H1 (cell line): ENCODE measurements around the gene BPIFB4. TPM values are rescaled to one million over a fixed set of nuclear protein-coding genes. Genes with fewer than 3 reads are reported as not detected.

Experiments used
- CHD7 ChIP-seq: fragments of 300-600 bp; sonication (generic); IDR thresholded peaks from 2 replicates; pipeline ENCODE4 v1.7.1; 2012; ENCODE audit warnings: low read length, moderate library complexity, mild to moderate bottlenecking, inconsistent platforms; ENCODE audit not compliant: insufficient replicate concordance
- JUND ChIP-seq: IDR thresholded peaks from 2 replicates; pipeline ENCODE4 v1.6.1; 2011; ENCODE audit warnings: mild to moderate bottlenecking, improper control_type of control experiment, low read length
- polyA plus RNA-seq, 7 experiments: library from polyadenylated mRNA; depleted of rRNA in 3 of 7; stranded (reverse) in 5 of 7; unstranded in 2 of 7; fragments of >200 nt in 5 of 7; fragments of 200-250 nt in 2 of 7; gene quantifications; 1 replicate in 5 of 7; 2 replicates in 1 of 7; 4 replicates in 1 of 7; pipeline versions ENCODE4 v1.2.1 to v1.2.3, GENCODE V29; 2011 to 2013; ENCODE audit warnings: missing spikeins in 2 of 7, mixed read lengths in 2 of 7
- total RNA-seq: library from RNA; stranded (reverse); fragmentation: NEBNext Ultra II Directional; extraction: Animal tissue kit (Norgen Biotek cat#: 25700); gene quantifications from 2 replicates; pipeline ENCODE4 v1.2.1, GENCODE V29; 2021

The BPIFB4 gene
- total and polyA plus RNA-seq, 2 of the 8 experiments (the other 6 are each of a cell fraction or from before 2014, with no cell fraction given), result not detected

DNA sequence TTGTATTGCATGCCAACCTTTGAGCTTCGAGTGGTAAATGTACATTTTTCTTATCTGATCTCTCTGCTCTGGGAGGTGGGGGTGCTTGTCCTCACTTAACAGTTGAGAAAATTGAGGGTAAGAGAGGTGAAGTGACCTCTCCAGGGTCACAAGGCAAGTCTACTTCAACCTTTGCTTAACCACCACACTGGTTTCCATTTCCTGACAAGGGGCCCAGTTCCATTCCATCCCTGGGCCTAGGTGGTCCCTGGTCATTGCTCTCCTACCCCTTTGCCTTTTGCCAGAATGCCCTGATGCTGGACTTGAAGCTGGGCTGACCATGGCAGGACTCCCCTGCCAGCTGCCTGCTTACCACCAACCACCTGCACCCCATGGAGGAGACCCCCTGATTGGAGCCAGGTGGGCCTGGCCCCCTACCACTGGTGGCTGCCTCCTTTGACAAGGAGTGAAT lies 35.7 kb upstream of the BPIFB4 start (continued):
- TF ChIP-seq CHD7 (no peak), JUND (no peak)
